ENCODE results near the gene EFNA3.

The EFNA3 gene

DNA sequence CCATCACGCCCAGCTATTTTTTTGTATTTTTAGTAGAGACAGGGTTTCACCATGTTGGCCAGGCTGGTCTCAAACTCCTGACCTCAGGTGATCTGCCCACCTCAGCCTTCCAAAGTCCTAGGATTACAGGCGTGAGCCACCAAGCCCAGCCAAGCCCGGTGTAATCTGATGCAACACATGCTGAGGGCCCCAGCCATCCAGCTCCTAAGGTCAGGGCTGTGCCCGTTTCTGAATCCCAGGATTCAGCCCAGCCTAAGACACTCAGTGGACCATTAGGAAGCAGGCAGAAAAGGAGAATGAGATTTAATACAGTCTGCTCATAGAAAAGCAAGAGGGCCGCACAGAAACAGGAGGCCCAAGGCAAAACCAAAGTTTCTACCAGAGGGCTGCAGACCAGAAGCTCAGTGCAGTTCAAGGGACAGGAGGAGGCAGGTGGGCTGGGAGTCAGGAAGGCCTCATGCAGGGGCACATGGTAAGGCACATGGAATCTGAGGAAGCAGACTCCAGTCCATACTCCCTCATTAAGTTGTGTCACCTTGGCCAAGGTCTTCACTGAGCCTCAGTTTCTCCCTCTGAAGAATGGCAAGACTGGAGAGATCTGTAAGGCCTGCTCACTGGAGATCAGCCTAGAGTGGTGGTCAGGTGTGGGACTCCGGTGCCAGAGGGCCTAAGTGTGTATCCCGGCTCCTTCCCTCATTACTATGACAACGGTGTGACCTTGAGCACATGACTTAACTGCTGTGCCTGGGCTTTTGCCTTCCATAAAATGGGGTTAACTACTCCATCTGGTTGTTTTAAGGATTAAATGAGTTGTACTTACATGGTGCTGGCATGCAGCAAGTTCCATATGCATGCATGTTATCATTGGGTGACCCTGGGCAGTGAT, 29.9 kb upstream of the EFNA3 start:
- Histone ChIP-seq H3K27ac (no peak overlapping the region), H3K4me3 (no peak overlapping the region)
- TF ChIP-seq, protein P1, sequence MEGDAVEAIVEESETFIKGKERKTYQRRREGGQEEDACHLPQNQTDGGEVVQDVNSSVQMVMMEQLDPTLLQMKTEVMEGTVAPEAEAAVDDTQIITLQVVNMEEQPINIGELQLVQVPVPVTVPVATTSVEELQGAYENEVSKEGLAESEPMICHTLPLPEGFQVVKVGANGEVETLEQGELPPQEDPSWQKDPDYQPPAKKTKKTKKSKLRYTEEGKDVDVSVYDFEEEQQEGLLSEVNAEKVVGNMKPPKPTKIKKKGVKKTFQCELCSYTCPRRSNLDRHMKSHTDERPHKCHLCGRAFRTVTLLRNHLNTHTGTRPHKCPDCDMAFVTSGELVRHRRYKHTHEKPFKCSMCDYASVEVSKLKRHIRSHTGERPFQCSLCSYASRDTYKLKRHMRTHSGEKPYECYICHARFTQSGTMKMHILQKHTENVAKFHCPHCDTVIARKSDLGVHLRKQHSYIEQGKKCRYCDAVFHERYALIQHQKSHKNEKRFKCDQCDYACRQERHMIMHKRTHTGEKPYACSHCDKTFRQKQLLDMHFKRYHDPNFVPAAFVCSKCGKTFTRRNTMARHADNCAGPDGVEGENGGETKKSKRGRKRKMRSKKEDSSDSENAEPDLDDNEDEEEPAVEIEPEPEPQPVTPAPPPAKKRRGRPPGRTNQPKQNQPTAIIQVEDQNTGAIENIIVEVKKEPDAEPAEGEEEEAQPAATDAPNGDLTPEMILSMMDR (IDR thresholded peaks at IDR 0.05): no peak
- DNase-seq (ENCODE audit: low spot score): no peak

DNA sequence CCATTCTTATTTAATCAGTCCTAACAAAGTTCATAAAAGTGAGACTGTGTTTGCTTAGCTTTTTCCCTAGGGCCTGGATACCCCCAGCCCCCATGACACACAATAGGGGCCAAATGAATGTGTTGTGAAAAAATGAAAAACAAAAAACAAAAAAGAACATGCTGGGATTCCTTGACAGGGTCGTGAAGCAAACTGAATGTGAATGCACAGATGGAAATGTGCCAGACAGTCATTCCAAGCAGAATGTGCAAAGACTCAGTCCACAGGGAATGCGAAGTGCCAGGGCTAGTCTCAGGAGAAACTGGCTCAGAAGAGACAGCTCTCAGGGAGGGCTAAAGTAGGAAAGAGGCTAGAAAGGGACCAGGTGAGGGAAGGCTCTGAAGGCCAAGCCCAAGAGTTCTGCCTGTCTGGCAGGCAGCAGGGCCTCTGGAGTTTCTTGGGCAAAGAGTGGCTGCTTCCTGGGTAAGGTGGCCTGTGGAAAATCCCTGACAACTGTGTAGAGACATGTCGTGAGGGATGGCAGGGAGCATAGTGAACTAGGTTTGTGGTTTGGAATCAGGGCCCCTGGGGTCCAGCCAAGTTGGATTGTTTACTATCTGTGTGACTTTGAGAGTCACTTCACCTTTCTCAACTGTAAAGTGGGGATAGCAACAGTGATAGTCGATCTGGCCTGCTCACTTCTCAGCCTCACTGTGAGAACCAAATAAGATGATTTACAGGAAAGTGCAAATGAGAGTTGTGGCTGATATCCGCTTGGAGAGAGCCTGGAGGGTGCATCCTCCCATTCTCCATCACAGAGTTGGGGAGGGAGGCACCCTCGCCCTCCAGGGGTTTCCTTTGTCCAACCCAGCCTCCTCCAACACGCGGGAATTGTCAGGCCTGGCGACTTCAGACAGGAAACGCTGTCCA, 28.7 kb upstream of the EFNA3 start:
- TF ChIP-seq, protein P1 (IDR thresholded peaks at IDR 0.05): no peak
- Histone ChIP-seq H3K27ac (peak overlapping the region; percentile 68 to 91), H3K4me3 (peak overlapping the region; percentile 79)
- no peak for DNase-seq (ENCODE audit: low spot score)

DNA sequence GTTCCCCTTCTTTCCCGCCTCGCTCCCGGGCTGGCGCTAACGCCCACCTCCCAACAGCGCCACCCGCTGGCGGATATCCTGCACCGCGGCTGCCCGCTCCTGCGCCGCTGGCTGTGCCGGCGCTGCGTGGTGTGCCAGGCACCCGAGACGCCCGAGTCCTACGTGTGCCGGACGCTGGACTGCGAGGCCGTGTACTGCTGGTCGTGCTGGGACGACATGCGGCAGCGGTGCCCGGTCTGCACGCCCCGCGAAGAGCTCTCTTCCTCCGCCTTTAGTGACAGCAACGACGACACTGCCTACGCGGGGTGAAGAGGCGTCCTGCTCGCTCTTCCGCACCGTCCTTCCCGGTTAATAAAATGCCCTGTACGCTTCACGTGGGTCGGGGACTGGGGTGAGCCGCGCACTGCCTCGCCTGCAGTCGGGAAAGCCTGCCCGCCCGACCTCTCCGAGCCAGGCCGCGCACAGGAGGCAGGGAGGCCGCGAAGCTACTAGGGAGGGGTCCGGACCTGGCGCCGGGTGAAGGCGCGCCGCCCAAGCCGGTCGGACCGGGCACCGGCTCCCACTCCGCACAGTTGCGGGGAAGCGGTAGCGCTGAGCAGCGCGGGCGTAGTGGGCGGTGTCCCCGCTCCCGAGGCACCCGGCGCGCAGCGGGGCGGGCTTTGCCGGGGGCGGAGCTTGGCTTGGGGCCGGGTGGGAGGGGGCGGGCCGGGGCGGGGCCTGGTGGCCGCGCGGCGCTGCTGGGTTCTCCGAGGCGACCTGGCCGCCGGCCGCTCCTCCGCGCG, 27.9 kb upstream of the EFNA3 start, which contains the start of gene ADAM15:
Gene ADAM15 (plus strand): TSS at position 757 of the 782 bp plus-strand sequence. CDS start 71 bp downstream, outside the sequence.
- Histone ChIP-seq H3K27ac (peak within 1 kb of the TSS; percentile 68 to 91), H3K4me3 (peak within 1 kb of the TSS; percentile 79)
- TF ChIP-seq, protein P1 (IDR thresholded peaks at IDR 0.05): peak; percentile 92
- peak; percentile 90 for DNase-seq (ENCODE audit: low spot score)

DNA sequence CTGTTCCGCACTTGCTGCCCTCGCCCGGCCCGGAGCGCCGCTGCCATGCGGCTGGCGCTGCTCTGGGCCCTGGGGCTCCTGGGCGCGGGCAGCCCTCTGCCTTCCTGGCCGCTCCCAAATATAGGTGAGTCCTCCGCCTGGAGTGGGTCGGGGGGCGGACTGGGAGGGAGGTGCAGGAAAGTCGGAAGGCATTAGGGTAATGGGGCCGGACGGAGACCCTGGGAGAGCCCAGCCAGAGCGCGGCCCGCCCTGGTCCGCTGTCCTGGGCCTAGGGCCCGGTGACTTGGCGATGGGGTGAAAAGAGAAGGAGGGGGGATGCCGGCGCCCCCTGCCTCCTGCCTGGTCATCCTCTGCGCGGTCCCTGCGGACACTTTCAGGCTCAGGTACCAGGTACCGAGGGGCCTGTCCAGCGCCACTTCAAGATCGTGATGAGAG, 27.3 kb upstream of the EFNA3 start:
- DNase-seq (ENCODE audit: low spot score): no peak

DNA sequence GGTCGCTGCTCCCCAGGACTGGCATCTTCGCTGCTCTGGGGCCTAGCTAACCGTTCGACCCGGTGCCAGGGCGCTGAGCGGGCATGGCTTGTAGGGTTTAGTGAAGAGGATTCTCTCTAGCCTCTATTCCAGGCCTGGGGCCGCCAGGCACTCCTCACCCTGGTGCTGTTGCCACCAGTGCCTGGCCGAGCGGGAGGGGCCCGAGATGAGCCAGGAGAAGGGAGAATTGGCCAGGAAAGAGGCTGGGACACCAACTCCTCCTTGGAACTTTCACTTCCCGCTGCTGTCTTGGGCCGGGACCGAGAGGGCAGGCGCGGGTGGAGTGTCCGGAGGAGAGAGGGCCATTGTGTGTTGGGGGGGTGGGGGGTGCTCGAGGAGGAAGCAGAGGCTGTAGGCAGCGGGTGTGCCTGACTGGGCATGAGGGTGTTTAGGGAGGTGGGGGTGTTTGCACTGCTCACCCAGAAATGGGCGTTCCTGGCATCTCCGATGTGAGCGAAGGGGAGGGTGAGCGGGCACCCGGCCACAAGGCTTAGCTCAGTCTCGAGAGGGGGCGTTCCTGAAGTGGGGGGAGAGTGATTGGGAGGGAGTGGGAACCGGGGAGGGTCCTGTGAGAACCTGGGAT, 26.7 kb upstream of the EFNA3 start:
- TF ChIP-seq, protein P1 (IDR thresholded peaks at IDR 0.05): no peak
- H3K4me3 ChIP-seq: peak overlapping the region; percentile 79
- no peak for DNase-seq (ENCODE audit: low spot score)
- H3K27ac ChIP-seq: peak overlapping the region; percentile 68 to 91

More for the DNA sequence above, 27.3 kb upstream of the EFNA3 start:
- Histone ChIP-seq H3K27ac (peak overlapping the region; percentile 68 to 91), H3K4me3 (peak overlapping the region; percentile 79)
- TF ChIP-seq, protein P1 (IDR thresholded peaks at IDR 0.05): no peak

Data from coronary artery (tissue), 2 donors.